Measurements from ENCODE around the gene PIGL.
"Not testable (repeated sequence)": the region's sequence is repeated elsewhere in the genome, so short reads cannot be mapped to it uniquely, and the experiment has no call there.

The PIGL gene

GRCh38 chr17:16217002-16217635 lies at the start of gene PIGL:
Gene PIGL, plus strand, starts transcription at chr17:16217210. Its CDS starts 17 bp downstream, at chr17:16217227.
- FAIRE-seq, result no peak

DNA sequence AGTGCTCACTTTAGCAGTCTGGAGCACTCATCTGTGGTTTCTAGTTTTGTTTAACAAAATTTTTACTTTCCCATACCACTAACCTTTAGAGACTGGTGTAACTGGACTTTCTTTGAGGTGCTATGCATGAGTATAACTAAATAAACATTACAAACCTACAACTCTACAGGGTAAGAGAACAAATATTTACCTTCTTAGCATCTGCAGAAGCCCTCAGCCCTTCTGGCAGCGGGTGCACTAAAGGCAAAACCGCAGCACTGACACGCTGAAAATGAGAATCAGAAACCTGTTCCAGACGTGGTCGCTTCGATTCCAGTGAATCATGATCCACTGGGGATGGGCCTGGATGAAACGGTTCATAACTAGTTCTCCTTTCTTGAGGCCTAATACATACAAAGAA lies 45.4 kb upstream of the PIGL start:
- FAIRE-seq, result no peak

DNA sequence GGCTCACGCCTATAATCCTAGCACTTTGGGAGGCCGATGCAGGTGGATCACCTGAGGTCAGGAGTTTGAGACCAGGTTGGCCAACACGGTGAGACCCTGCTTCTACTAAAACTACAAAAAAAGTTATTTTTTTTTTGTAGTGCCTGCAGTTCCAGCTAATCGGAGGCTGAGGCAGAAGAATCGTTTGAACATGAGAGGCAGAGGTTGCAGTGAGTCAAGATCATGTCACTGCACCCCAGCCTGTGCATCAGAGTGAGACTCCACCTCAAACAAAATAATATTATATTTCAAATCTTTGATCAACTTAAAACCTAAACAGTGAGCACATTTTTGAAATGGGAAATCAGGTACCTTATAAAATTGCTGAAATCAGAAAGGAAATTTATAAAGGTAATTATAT lies 38.2 kb upstream of the PIGL start:
- FAIRE-seq, result no peak

- no peak for FAIRE-seq
Observed at GRCh38 chr17:16181581-16181980, 35.4 kb upstream of the PIGL start.

GRCh38 chr17:16187642-16188041 lies 29.4 kb upstream of the PIGL start:
- no peak for FAIRE-seq

DNA sequence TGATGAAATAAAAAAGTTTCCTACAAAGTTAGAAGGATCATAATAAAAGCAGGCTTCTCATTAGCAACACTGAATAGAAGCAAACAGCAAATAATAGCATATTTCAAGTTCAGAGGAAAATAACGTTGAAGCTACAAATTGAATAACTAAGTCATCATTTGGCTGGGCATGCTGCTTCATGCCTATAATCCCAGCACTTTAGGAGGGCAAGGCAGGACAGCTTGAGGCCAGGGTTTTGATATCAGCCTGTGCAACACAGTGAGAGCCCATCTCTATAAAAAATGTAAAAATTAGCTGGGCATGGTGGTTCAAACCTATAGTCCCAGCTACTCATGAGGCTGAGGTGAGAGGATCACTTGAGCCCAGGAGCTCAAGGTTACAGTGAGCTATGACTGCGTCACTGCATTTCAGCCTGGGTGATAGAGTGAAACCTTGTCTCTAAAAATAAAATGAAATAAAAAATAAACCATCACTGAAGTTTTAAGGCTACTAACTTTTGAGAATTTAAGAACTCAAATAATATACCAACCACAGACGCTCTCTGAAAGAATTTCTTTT lies 27.1 kb upstream of the PIGL start:
- FAIRE-seq, result no peak

GRCh38 chr17:16190703-16191360 lies 26.2 kb upstream of the PIGL start:
- no peak for FAIRE-seq

DNA sequence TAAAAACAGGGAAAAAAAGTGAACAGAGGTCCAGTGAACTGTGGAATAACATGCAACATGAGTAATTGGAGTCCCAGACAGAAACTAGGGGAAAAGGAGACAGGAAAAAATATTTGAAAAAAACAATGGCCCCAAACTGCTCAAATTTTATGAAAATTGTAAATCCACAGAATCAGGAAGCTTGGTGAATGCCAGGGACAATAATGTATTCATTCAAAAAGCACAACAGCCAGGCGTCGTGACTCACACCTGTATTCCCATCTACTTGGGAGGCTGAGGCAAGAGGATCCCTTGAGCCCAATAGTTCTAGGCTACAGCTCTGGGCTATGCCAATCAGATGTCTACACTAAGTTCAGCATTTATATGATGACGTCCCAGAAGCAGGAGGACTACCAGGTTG lies 25.4 kb upstream of the PIGL start:
- FAIRE-seq, result no peak

DNA sequence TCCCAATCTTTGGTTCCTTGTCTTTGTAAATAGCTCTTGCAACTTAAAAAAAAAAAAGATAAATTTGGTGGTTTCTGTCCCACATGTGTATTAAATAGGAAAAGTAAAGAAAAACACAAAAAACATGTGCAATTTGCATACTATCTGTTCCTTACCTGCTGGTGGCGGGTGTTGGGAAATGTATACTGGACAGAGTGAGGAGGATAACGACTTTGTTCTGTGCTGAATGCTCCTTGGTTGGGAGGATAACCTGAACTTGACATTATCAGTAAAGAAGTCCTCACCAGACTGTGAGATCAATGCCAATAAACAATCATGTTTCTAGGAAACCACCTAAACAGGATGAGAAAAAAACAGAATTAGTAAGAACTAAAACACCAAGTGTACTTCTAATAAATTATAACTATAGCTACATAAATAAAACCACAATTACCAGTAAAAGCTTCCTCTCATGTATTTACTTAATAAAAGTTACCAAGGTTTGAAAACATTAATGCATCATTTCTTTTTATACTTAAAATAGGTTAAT lies 22.6 kb upstream of the PIGL start:
- not testable (repeated sequence) for FAIRE-seq

- no peak for FAIRE-seq
Observed at GRCh38 chr17:16197276-16197675, 19.7 kb upstream of the PIGL start.

DNA sequence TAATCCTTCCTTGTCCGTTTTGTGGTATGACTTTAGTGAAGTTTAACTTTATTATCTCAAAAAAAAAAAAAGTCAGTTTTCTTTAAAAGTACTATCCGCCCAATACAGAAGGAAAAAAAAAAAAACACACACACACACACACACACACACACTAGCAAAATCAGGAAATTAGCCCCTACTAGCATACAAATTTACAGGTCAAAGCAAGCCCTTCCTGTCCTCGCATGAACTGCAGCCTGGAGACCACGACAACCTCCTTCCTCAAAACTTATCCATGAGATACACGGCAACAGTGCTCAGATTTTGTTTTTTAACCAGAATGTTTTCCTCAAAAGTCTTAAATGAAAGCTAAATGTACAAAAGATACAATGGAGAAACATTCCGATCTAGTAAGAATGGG lies 17.9 kb upstream of the PIGL start:
- no peak for FAIRE-seq

DNA sequence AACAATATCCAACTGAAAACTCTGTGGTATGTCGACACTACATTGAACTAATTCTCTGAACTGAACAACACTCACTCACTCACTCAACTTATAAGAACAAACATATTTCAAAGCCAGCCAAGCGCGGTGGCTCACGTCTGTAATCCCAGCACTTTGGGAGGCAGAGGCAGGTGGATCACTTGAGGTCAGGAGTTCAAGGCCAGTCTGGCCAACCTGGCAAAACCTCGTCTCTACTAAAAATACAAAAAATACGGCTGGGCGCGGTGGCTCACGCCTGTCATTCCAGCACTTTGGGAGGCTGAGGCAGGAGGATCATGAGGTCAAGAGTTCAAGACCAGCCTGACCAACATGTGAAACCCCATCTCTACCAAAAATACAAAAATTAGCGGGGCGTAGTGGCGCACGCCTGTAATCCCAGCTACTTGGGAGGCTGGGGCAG lies 15.3 kb upstream of the PIGL start:
- FAIRE-seq, result not testable (repeated sequence)

DNA sequence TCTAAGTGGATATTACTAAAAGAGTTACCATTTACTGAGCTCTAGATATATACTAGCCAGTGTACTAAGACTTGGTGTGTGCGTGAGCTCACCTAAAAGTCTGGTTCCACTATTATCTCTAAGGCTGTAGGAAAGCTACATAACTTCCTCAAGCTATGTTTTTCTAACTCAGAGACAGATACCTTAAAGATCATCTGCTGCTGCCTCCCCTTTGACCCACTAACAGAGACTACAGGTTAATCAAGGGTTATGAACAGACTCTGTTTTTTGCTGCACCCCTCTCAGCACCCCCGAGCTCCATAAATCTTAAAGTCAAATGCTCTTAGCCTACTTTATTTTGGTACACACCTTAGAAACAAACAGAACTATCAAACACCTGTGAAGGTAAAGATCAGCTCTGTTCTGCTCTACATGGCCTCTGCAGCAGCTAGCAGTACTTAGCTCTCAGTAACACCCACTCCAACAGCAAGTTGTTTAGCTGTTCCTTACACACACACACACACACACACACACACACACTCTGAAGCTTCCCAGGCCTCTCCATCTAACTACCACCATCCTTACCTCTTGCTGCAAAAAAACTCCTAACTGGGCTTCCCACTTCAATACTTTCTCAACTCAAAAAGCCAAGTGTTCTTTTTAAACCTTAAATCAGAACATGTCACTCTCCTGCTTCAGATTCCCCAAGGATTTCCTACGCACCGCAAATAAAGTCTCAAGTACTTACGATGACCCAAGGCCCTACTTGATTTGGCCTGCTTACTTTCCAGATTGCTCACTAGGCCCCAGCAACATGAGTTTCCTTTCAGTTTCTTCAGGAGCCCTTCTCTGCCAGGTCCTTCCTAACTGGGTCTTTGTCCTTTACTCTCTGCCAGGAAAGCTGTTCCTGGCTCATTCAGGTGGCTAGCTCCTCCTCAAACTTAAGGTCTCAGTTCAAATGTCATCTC lies 14.2 kb upstream of the PIGL start:
- not testable (repeated sequence) for FAIRE-seq

DNA sequence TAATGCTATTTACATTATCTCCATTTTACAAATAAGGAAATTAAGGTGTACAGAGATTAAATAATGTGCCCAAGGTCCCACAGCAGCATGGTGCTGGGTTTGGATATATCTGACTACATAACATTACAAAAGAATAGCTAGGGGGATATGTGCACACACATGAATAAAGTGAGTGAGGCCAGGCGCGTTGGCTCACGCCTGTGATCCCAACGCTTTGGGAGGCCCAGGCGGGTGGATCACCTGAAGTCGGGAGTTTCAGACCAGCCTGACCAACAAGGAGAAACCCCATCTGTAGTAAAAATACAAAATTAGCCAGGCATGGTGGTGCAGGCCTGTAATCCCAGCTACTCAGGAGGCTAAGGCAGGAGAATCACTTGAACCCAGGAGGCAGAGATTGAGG lies 12.2 kb upstream of the PIGL start:
- FAIRE-seq, result not testable (repeated sequence)

- FAIRE-seq, result no peak
Observed at GRCh38 chr17:16211590-16211989, 5.4 kb upstream of the PIGL start.

DNA sequence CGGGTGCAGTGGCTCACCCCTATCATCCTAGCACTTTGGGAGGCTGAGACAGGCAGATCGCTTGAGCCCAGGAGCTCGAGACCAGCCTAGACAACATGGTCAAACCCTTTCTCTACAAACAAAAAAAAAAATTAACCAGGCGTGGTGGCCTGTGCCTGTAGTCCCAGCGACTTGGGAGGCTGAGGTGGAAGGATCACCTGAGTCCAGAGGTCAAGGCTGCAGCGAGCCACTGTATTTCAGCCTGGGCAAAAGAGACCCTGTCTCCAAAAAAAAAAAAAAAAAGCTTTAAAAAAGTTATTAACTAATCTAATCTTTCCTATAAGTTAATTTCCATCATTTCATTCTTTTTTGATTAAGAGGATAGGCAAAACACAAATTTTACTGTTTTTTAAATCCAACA lies 4.2 kb upstream of the PIGL start:
- no peak for FAIRE-seq

- no peak for FAIRE-seq
Observed at GRCh38 chr17:16214190-16215001, 2.6 kb upstream of the PIGL start.

GRCh38 chr17:16215002-16215272 lies 2.1 kb upstream of the PIGL start:
- no peak for FAIRE-seq

DNA sequence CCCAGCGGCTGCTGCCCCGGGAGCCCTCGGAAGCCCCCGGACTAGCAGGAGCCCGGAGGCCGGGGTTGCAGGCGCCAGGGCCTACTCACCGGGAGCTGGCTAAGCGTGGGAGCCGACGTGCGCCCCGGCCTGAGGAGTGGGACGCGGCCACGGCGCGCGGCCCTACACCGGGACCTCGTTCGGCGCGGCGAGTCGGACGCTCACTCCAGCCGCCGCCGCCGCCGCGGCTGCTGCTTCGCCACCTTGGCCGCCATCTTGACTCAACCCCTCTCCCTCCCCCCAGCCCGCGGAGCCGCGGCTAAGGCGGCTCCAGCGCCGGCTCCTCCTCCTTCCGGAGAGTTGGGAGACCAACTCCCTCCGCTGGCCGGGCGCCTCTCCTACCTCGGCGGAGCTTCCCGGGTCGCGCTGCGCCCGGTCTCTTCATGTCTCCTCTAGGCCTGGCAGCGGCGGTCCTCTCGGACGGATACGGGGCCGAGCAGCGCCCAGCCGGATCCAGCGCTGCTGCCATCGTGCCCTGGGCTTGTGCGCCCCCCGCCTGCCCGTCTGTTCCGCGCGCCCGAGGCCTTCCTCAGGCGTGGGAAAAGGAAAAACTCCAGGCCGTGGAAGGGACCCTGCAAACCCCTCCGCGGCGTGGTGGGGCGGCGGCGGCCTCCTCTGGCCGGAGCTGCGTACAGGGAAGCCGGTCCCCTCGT lies 1.6 kb upstream of the PIGL start, which contains the start of gene NCOR1:
NCOR1 (minus strand) TSS at position 262 of the 692 bp plus-strand sequence. CDS start 20,965 bp downstream, outside the sequence.
- no peak for FAIRE-seq

- no peak for FAIRE-seq
Observed at GRCh38 chr17:16215965-16216316, 1.1 kb upstream of the PIGL start.

DNA sequence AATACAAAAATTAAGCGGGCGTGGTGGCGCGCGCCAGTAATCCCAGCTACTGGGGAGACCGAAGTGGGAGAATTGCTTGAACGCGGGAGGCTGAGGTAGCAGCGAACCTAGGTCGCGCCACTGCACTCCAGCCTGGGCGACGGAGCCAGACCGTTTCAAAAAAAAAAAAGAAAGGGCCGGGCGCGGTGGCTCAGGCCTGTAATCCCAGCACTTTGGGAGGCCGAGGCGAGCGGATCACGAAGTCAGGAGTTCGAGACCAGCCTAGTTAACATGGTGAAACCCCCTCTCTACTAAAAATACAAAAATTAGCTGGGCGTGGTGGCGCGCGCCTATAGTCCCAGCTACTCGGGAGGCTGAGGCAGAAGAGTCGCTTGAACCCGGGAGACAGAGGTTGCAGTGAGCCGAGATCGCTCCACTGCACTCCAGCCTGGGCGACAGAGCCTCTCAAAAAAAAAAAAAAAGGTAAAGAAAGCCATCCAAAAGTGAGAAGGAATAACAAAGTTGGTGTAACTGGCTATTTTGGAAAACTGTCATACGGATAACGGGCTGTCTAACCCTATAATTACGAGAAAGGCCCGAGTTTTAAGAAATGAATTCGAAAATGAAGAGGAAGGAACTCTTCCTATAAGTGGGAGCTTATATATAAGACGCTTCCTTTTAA lies 539 bp upstream of the PIGL start:
- not testable (repeated sequence) for FAIRE-seq
